HG02798 (cell line): ENCODE results near the gene PLA2G2C.

Experiments used
- ATAC-seq: cut with Tn5 transposase; IDR thresholded peaks from one replicate; pipeline ENCODE4 v1.9.1; 2021; ENCODE audit warnings: mild to moderate bottlenecking; ENCODE audit not compliant: unreplicated experiment, poor library complexity

Gene PLA2G2C

DNA sequence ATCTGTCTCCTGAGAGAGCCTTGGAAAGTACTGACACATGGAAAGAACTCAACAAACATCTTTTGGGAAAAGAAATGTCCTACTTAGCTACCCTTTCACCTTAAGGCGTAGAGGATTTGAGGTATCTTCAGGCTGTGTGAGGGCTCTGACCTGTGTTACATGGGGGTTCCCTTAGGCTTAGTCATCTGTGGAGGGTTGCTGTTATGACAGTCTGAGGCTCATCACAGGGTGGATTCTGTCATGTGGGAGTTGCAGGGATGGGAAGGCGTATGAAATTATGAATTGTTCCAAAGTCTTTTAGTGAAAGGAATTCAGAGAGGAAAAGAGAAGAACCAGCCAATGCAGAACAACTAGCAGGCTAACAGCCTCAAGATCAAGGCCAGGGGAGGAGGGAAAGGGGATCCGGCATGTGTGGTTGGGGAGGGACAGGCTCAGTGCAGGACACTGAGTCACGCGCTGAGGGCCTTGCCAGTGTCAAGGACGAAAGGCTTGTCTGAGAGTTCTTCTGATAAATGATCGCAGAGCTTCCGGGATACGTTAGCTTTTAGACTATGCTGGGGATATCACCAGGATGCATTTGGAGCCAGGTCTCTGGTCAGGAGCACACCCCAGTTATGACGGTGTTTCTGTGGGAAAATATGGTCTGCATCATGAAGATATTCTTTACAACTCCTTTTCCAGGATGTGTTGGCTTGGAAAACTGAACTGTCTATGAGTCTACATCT is 24.6 kb upstream of the PLA2G2C start:
- ATAC-seq, result no peak

DNA sequence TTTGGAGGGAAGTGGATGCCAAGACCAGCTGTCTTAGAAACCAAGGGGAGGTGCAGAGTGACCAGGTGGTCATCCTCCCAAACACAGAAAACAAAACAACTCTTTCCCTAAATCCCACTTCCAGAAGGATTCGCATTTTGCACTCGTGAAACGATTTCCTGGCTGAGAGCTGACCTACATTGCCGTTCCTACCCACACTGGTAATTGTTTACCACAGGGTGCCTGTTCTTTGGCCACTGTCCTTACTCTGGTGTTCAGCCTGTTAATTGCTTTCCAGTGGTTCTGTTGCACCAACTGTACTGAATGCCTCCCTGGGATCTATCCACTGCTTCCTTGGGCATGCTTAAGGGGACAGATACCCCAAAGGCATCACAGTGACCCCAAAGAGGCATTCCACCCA is 23.2 kb upstream of the PLA2G2C start:
- ATAC-seq, result no peak

DNA sequence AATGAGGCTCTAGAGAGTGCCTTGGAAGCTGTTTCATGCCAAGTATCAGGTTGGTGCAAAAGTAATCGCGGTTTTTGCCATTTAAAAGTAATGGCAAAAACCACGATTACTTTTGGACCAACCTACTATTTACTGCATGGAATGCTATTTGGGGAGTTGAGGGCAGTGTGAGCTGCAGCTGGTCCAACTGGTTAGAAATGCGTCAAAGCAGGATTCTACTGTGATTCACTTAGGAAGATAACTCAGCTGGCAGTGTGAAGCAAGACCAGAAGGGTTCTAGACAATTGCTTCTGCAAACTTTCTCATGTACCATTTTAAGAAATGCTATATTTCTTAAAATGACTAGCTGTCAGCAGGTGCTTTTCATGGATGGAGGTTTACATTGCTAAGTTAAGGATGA is 21.2 kb upstream of the PLA2G2C start:
- no peak for ATAC-seq

DNA sequence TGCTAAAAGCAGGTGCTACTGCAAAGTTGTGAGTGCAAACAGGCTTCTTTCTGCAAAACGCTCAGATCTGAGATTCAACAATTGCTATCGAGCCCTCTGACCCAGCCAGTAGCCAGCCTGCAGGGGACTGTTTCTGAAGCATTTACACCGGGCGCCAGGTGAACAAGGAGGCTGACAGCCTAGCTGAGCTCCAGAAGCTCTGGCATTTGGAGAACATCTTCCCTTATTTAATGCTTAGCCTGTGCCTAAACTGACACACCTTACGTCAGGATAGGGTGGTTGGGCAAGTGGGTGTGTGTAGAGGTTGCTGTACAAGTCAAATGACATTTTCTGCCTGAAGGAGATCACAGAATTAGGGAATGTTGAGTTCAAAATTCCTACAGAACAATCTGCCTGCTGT is 15.8 kb upstream of the PLA2G2C start:
- no peak for ATAC-seq

DNA sequence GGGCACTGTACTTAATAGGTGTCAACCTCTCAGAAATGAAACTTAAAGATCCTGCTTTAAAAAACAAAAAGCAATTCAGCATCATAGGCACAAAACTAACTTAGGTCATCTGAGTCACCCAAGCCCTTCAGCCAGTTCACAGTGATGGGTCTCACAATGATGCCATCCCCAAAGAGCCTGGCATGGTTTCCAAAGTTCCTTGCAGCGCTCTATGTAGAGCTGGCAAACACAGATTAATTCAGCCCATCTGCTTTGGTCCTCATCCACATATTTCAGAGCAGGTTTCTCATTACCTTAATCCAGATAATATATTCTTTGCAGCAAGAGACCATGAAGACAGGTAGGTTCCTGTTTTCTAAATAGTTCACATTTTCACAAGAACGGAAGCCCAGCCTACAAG is 14.6 kb upstream of the PLA2G2C start:
- no peak for ATAC-seq

DNA sequence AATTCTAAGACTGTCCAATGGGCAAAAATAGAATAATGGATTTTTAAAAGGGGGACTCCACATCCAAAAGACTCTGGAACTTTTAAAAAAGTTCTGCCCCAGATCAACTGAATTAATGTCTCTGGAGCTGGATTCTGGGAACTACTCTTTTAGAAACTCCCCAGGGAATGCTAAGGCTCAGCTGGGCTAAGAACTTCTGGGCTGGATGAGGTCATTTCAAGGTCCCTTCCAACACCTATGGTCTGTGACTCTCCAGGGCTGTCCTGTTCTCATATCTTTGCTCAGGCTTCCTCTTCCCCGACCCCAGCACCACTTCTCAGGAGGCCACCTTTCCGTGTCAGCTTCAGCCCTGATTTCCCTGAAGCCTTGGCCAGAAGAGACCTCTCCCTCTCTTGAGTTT is 13.5 kb upstream of the PLA2G2C start:
- ATAC-seq, result no peak

DNA sequence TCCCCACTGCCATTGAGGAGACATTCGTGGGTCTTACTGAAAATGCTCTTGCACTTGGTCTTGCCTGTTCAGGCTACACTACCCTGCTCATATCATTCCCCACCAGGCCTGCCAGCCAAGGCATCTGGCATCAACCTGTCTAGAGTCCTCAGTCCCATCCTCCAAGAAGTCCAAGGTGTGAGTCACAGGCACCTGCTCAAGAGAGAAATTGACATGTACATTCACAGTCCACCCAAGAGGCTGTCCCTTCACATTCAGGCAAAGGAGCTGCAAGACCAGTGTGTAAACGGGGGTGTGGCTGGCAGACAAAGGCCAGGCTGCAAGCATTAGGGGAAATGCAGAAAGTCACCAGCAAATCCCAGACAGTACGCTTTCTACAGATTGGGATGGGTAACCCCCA is 13.1 kb upstream of the PLA2G2C start:
- ATAC-seq, result no peak

DNA sequence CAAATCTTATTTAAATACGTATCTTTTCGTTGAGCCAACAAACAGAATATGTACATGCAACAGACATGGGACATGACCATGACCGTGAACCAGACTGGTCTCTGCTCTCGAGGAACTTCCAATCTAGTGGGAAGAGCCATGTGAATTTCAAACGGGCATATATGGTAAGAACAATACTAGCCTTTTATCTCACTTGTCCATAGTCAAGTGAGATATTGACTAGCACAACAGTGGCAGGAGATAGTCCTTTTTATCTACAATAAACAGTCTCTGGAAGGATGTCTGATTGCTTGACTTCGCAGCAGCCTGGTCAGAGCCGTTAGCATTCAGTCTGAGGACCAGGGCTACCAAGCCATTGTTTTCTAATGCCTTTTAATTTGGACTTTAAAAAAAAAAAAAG is 12.6 kb upstream of the PLA2G2C start:
- no peak for ATAC-seq

DNA sequence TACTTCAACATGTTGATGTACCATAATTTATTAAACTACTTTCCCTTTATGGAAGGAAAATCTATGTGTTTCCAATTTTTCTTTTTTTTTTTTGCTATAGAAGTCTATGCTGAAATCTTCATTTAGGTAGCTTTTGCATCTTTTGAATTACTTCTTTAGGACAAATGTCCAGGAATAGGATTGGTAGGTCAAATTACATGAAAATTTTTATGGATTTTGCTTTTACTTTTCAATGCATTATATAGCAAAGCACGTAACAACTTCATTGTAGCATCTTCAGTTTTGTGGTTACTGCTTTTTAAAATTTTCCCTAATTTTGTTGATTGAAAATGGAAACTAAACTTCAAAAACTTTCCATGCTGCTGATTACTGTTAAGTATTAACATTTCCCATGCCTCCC is 12.0 kb upstream of the PLA2G2C start:
- no peak for ATAC-seq

DNA sequence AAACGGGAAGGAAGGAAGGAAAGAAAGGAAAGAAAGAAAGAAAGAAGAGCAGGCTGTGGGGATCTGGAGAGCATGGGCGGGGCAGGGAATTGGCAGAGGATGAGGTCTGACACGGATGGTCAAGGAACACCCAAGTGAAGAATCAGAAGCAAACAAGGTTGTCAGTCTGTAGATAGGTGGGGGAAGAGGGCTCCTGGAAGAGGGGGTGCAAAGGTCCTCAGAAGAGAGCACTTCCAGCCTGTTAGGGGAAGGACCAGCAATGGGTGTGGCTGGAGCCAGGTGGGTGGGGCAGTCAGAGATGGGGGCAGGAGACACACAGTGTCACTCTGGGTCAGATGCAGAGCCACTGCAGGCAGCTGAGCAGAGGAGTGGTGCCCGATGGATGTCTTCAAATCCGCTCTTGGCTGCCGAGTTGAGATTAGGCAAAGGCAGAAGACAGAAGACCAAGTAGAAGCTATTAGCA is 11.0 kb upstream of the PLA2G2C start:
- no peak for ATAC-seq

DNA sequence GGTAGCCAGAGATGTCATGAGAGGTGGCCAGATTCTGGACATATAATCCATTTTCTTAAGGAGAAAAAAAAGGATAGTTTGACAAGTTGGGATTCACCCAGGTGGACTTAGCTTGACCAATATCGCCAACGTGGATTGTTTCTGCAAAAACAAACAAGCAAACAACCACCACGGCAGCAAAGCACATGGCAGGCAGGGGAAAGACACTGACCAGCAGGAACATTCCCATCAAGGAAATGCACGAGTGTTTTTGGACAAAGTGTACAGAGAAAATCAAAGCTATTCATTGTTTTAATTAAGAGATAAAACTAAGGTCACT is 9.1 kb upstream of the PLA2G2C start:
- no peak for ATAC-seq

DNA sequence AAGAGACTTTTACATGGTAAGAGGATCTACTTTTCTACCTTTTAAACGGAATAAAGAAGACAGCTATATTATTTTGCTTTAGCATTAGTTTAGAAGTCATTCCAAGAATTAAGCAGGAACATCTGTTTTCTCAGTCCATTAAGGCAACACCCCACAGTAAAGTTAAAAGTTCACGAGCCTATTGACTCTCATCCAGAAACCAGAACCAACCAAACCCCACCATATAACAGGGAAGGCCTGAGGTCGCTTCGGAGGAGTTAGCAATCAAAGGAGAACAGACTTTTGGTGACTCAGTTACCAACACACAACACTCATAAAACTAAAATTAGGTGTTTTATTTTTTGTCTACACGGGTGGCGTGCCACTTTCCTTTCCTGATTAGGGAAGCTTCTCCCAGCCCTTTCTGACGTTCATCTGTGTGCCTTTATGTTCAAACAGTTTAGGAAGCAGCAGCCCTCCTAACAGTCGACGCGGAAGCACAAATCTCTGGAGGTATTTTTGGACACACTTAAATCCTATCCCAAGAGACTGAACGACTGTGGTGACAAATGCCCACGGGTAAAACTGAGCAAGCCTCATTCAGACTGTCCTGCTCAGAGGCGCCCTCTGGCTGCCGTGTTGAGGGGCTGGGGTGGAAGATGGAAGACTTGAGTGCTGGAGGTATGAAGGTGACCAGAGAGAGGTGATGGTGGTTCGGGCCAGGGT is 8.6 kb upstream of the PLA2G2C start:
- no peak for ATAC-seq

DNA sequence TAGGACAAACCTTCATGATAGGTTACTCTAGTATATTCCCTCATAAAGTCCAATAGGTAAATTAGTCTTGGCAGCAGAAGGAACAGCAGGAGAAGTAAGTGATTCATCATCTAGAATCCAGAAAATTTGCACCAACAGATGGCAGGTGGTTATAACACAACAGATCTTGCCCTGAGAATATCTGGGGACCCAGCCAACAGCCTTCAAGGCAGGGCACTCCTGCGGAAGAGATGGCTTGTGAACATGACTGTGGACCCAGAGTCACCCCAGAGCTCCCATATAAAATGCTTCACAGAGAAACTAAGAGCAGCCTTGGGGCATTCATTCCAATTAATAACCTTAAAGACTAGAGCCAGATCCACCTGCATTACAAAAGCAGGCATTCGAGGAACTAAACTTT is 7.9 kb upstream of the PLA2G2C start:
- no peak for ATAC-seq

DNA sequence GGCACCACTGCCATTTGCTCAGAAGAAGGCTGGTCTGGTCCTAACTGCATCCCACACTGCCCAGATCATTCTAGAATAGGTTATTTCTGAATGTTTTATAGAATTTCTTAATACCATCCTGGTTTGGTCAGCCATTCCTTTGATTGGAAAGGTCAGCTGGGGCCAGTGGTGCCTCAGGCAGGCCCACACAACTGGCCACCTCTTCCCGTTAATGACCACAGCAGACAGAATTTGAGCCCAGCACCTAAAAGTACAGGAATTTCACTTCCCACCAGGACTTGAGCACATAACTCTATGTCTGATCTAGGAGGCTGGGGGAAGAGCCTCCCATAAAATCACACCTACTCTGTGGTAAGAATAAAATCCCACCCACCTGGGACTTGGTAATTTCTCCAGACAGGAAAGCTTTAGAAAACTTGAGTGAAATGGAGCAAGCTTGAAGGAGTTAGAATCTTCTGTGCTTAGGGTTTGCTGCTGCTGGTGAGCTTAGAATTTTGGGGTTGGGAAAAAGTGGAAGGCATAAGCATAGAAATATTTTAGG is 6.6 kb upstream of the PLA2G2C start:
- ATAC-seq, result no peak

DNA sequence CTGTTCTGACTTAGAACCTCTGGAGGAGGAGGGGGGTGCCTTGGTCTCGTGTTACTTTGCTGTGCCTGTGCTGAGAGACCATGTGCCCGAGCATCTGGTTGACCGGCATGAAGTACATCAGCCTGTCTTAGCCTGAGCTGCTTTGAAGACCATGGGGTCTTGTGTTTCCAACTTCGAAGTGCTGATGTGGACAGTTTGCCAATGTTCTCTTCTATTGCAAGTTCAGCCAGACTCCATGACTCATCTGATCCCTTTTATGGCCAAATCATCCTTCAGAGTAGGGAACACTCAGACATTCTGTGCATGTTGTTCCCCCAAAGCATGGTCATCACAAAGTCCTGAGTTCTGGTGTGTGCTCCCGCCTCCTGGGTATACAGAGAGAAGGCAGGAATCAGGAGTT is 6.0 kb upstream of the PLA2G2C start:
- ATAC-seq, result no peak

DNA sequence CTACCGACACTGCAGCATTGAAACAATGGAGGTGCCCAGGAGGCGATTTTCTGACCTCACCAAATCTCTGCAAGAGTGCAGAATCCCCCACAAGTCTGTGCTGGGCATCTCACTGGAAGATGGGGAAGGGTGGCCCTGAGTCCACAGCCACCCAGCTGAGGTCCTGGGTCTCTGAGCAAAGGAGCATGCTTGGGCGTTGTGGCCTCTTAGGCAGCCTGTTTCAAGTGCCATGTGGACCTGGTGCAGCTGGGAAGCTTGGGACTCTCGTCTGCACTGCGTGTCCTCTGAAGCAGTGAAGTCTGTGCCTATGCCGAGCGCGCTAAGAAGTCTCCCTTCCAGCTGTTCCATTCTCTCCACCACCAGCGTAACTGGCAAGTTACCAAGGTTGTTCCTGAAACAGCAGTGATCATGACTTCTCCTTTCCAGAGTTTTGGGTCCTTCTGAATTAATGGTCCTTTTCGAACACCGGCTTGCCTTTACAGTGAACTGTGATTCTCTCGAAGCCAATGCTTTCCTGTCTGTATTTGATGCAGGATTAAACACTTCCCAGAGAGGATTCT is 5.0 kb upstream of the PLA2G2C start:
- no peak for ATAC-seq

DNA sequence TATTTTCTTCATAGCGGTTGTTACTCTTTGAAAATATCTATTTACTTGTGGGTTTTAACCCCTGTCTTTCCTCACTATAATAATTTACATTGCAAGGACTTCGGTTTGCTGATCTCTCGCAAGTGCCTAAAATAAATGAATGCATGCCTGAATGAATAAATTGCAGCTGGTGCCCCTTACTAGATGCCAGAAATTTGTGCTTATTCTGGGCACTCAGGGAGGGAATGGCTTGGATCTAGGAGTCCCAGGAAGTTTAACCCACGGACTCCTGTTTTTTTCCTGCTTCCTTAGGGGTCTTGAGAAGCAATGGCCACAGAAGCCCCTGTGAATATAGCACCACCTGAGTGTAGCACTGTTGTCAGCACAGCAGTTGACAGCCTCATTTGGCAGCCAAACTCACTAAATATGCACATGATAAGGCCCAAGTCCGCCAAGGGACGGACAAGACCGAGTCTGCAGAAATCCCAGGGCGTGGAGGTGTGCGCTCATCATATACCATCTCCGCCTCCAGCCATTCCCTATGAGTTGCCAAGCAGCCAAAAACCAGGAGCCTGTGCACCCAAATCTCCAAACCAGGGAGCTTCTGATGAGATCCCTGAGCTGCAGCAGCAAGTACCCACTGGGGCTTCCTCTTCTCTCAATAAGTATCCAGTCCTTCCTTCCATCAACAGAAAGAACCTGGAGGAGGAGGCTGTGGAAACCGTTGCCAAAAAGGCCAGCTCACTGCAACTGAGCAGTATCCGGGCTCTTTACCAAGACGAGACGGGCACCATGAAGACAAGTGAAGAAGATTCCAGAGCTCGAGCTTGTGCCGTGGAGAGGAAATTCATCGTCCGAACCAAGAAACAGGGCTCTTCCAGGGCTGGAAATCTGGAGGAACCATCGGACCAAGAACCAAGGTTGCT is 4.2 kb upstream of the PLA2G2C start:
- ATAC-seq, result no peak

DNA sequence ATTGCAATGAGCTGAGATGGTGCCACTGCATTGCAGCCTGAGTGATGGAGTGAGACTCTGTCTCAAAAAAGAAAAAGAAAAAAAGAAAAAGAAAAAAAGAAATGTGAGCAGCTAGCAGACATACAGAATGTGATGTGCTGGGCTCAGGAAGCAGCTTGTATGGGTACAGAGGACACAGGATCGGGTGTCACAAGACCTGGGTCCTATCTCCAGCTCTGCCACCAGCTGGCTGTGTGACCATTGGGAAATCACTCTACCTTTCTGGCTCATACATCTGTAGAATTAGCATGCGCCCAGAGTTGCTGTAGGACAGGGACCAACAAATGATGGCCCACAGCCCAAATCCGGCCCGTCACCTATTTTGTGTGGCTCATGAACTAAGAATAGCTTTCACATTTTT is 3.3 kb upstream of the PLA2G2C start:
- no peak for ATAC-seq

DNA sequence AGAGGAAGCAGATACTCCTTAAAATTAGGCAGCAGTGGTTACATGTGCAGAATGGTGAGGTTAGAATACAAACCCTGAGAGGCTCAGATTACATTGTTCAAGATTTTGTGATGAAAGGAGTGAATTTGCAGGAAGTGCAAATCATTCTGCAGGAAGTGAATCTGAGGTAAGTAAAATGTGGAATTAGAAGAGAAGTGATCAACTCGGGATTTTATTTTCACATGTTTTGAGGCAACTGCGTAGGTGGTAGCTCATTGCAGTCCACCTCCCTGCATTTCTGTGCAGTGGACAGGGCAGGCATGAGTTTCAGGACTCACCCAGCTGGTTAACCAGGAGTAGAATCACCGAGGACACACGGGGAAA is 2.1 kb upstream of the PLA2G2C start:
- ATAC-seq, result no peak

DNA sequence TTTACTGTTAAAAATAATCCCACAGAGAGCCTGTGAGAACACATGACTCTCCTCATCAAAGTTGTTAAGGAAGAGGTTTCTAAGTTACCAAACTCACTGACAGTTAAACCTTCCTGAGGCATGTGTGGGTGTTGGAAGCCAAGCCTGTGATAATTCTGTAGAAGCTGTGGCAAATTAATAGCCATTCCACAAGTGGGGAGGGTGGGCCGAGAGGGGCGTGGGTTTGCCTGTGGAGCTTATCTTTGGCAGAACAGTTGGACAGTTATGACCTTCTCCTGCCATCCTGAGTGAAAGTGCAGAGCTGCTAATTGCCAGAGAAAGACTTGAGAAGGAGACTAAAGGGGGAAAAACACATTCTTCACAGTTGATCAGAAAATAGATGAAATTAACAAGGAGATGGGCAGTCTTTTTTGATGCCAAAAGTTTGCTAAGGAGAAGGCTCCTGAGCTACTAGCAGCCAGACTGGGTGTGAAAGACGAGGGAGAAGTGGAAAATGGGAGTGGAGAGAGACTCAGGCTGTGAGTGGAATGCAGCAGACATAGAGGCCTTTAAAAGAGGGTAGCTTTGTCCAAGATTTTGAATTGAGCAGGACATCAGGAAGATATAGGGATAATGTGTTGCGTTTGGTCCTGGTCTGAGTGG is 1.6 kb upstream of the PLA2G2C start:
- no peak for ATAC-seq
